H1 (cell line): ENCODE measurements around the gene KERA. TPM values are rescaled to one million over a fixed set of nuclear protein-coding genes. Genes with fewer than 3 reads are reported as not detected.

ENCODE experiments used
- CTCF ChIA-PET: fragments of 300-600 bp; sonication (Branson Sonifier 250); formaldehyde crosslinking; loops from one replicate; lab custom pipeline; 2021; ENCODE audit not compliant: partially characterized antibody; lab: Charles Lee
- POLR2A ChIA-PET: fragments of 300-600 bp; sonication (Branson Sonifier 250); formaldehyde crosslinking; loops from one replicate; lab custom pipeline; 2021; ENCODE audit warnings: inconsistent platforms; ENCODE audit not compliant: partially characterized antibody; lab: Charles Lee
- DNase-seq, 2 experiments: peaks; one replicate each; pipeline versions ENCODE4 v3.0.0 to v3.0.0-alpha.2; 2010 to 2022; ENCODE audit warnings: low spot score in 2 of 2, low read depth in 1 of 2, mixed read lengths in 1 of 2
- FAIRE-seq: peaks from 2 replicates; lab custom pipeline; 2011; peaks lifted over from hg19 to GRCh38; lab: Jason Lieb, UNC
- H2AFZ ChIP-seq: 2 replicates; pipeline ENCODE4 v1.8.1; 2012; ENCODE audit warnings: low read length, inconsistent platforms
- H2AK5ac ChIP-seq: 2 replicates; pipeline ENCODE4 v1.6.1; 2013; ENCODE audit warnings: low read depth, low read length
- H2BK120ac ChIP-seq: replicated peaks from 2 replicates; pipeline ENCODE3; 2013; ENCODE audit warnings: low read depth, low read length, inconsistent platforms
- H2BK12ac ChIP-seq: 2 replicates; pipeline ENCODE4 v1.6.1; 2013; ENCODE audit warnings: low read depth, low read length
- H2BK15ac ChIP-seq: 2 replicates; pipeline ENCODE4 v1.6.1; 2013; ENCODE audit warnings: low read length
- H2BK20ac ChIP-seq: 2 replicates; pipeline ENCODE4 v1.6.1; 2013; ENCODE audit warnings: low read length
- H2BK5ac ChIP-seq: 2 replicates; pipeline ENCODE4 v1.6.1; 2013; ENCODE audit warnings: low read depth, low read length
- H3K14ac ChIP-seq: 2 replicates; pipeline ENCODE4 v1.6.1; 2013; ENCODE audit warnings: inconsistent platforms; ENCODE audit not compliant: insufficient read length
- H3K18ac ChIP-seq: 2 replicates; pipeline ENCODE4 v1.6.1; 2013; ENCODE audit warnings: low read length; ENCODE audit errors: extremely low read depth
- H3K23ac ChIP-seq: 2 replicates; pipeline ENCODE4 v1.6.1; 2013; ENCODE audit warnings: inconsistent platforms; ENCODE audit not compliant: insufficient read length
- H3K23me2 ChIP-seq: 2 replicates; pipeline ENCODE4 v1.6.1; 2013; ENCODE audit warnings: low read depth, low read length
- H3K27ac ChIP-seq: 2 replicates; pipeline ENCODE4 v1.6.1; 2011; ENCODE audit warnings: low read depth, low read length, inconsistent platforms
- H3K27me3 ChIP-seq, 4 experiments: replicated peaks in 1 of 4; 1 replicate in 1 of 4; 2 replicates in 3 of 4; pipeline versions ENCODE4 v1.6.1 to v1.8.1; 2011 to 2013; ENCODE audit warnings: low read length in 3 of 4, mild to moderate bottlenecking in 3 of 4, inconsistent platforms in 2 of 4, mixed read lengths in 2 of 4, moderate library complexity in 1 of 4; ENCODE audit not compliant: control insufficient read depth in 3 of 4, insufficient read depth in 3 of 4; ENCODE audit errors: extremely low read depth in 1 of 4
- H3K36me3 ChIP-seq, 4 experiments: 2 replicates each; pipeline versions ENCODE4 v1.6.1 to v1.8.1; 2011 to 2013; ENCODE audit warnings: mild to moderate bottlenecking in 4 of 4, low read length in 3 of 4, moderate library complexity in 2 of 4, control low read depth in 1 of 4, inconsistent platforms in 1 of 4; ENCODE audit not compliant: insufficient read depth in 4 of 4, control insufficient read depth in 2 of 4
- H3K4ac ChIP-seq: replicated peaks from 2 replicates; pipeline ENCODE3; 2013; ENCODE audit warnings: low read length, low read depth, mixed read lengths, inconsistent platforms; ENCODE audit not compliant: insufficient read length
- H3K4me1 ChIP-seq, 4 experiments: replicated peaks in 1 of 4; 1 replicate in 1 of 4; 2 replicates in 3 of 4; pipeline versions ENCODE4 v1.6.1 to v1.8.1; 2011 to 2013; ENCODE audit warnings: low read length in 3 of 4, inconsistent platforms in 2 of 4, mixed read lengths in 1 of 4; ENCODE audit not compliant: insufficient read depth in 4 of 4, control insufficient read depth in 3 of 4
- H3K4me2 ChIP-seq, 2 experiments: 2 replicates each; pipeline versions ENCODE4 v1.6.1 to v1.8.1; 2011 to 2013; ENCODE audit warnings: low read depth in 2 of 2, low read length in 2 of 2, control low read depth in 1 of 2, inconsistent platforms in 1 of 2, mild to moderate bottlenecking in 1 of 2; ENCODE audit not compliant: insufficient read depth in 1 of 2
- H3K4me3 ChIP-seq, 4 experiments: fragments of 200-600, 300-600 bp in 1 of 4; sonication (generic), shearing (Covaris generic), sonication (Bioruptor Twin) in 1 of 4; 2 replicates each; pipeline versions ENCODE4 v1.5.1 to v1.8.1; 2011 to 2016; ENCODE audit warnings: low read length in 4 of 4, low read depth in 3 of 4, control low read depth in 2 of 4, inconsistent platforms in 2 of 4, mild to moderate bottlenecking in 2 of 4, mixed read lengths in 1 of 4, moderate library complexity in 1 of 4; ENCODE audit not compliant: insufficient read depth in 2 of 4; ENCODE audit errors: extremely low read depth in 1 of 4
- H3K56ac ChIP-seq: replicated peaks from 2 replicates; pipeline ENCODE3; 2013; ENCODE audit warnings: low read depth, mild to moderate bottlenecking, mixed read lengths, low read length, inconsistent platforms; ENCODE audit not compliant: insufficient read length
- H3K79me1 ChIP-seq: 2 replicates; pipeline ENCODE4 v1.6.1; 2013; ENCODE audit warnings: low read depth, low read length, control low read depth
- H3K79me2 ChIP-seq, 2 experiments: 2 replicates each; pipeline versions ENCODE4 v1.6.1 to v1.8.1; 2012 to 2013; ENCODE audit warnings: low read length in 2 of 2, mild to moderate bottlenecking in 2 of 2, inconsistent platforms in 1 of 2; ENCODE audit not compliant: insufficient read depth in 2 of 2, control insufficient read depth in 1 of 2
- H3K9ac ChIP-seq, 4 experiments: replicated peaks in 1 of 4; 1 replicate in 1 of 4; 2 replicates in 3 of 4; pipeline versions ENCODE4 v1.6.1 to v1.8.1; 2011 to 2013; ENCODE audit warnings: low read depth in 3 of 4, low read length in 3 of 4, control low read depth in 2 of 4, mild to moderate bottlenecking in 2 of 4, moderate library complexity in 2 of 4, inconsistent platforms in 1 of 4; ENCODE audit errors: extremely low read depth in 1 of 4
- H3K9me3 ChIP-seq, 2 experiments: 2 replicates each; pipeline versions ENCODE4 v1.6.1 to v1.8.1; 2012 to 2013; ENCODE audit warnings: mild to moderate bottlenecking in 2 of 2, moderate library complexity in 2 of 2, control low read depth in 1 of 2, inconsistent platforms in 1 of 2, low read depth in 1 of 2, low read length in 1 of 2, mixed read lengths in 1 of 2; ENCODE audit not compliant: insufficient read depth in 2 of 2
- H4K20me1 ChIP-seq, 2 experiments: replicated peaks in 1 of 2; 2 replicates each; pipeline versions ENCODE3 to v1.8.1; 2011 to 2013; ENCODE audit warnings: inconsistent platforms in 2 of 2, low read length in 2 of 2, mild to moderate bottlenecking in 1 of 2; ENCODE audit not compliant: insufficient read depth in 2 of 2, control insufficient read depth in 1 of 2
- H4K5ac ChIP-seq: 2 replicates; pipeline ENCODE4 v1.6.1; 2013; ENCODE audit warnings: low read length, low read depth, mixed read lengths, inconsistent platforms; ENCODE audit not compliant: insufficient read length
- H4K8ac ChIP-seq: 2 replicates; pipeline ENCODE4 v1.8.0; 2013; ENCODE audit warnings: mild to moderate bottlenecking, moderate library complexity, low read length, inconsistent platforms; ENCODE audit not compliant: insufficient read depth; ENCODE audit errors: extremely low read depth
- H4K91ac ChIP-seq: replicated peaks from 2 replicates; pipeline ENCODE3; 2013; ENCODE audit warnings: low read length, mixed read lengths, inconsistent platforms; ENCODE audit not compliant: insufficient read length
- ASH2L ChIP-seq: fragments of 200-600, 300-600 bp; sonication (generic); IDR thresholded peaks from one replicate; pipeline ENCODE4 v1.7.1; 2017; ENCODE audit warnings: low read length
- CREB1 ChIP-seq: IDR thresholded peaks from 2 replicates; pipeline ENCODE4 v1.6.1; 2012; ENCODE audit warnings: inconsistent platforms
- GABPA ChIP-seq: IDR thresholded peaks from 2 replicates; pipeline ENCODE4 v1.6.1; 2011; ENCODE audit warnings: mild to moderate bottlenecking, low read length, moderate library complexity, borderline replicate concordance; ENCODE audit not compliant: insufficient read depth
- HDAC2 ChIP-seq, 2 experiments: fragments of 300-600 bp in 1 of 2; sonication (generic) in 1 of 2; IDR thresholded peaks; 2 replicates each; pipeline ENCODE4 v1.6.1; 2011 to 2012; ENCODE audit warnings: low read depth in 2 of 2, low read length in 2 of 2, mild to moderate bottlenecking in 2 of 2, moderate library complexity in 2 of 2, borderline replicate concordance in 1 of 2, inconsistent platforms in 1 of 2
- HDAC6 ChIP-seq: IDR thresholded peaks from one replicate; pipeline ENCODE4 v1.7.1; 2012; ENCODE audit warnings: low read depth, mild to moderate bottlenecking, inconsistent platforms, low read length, moderate library complexity
- KDM5A ChIP-seq: fragments of 200-600 bp; IDR thresholded peaks from 2 replicates; pipeline ENCODE4 v1.7.1; 2012; ENCODE audit warnings: mild to moderate bottlenecking, low read length, inconsistent platforms, mixed read lengths
- NANOG ChIP-seq: IDR thresholded peaks from 2 replicates; pipeline ENCODE4 v1.6.1; 2011; ENCODE audit warnings: low read length, low read depth, mild to moderate bottlenecking, inconsistent platforms; ENCODE audit not compliant: insufficient read depth, poor library complexity, severe bottlenecking
- NRF1 ChIP-seq: IDR thresholded peaks from 2 replicates; pipeline ENCODE4 v1.6.1; 2011; ENCODE audit warnings: mild to moderate bottlenecking, low read depth, low read length, improper control_type of control experiment
- RNF2 ChIP-seq: fragments of 200-900, 300-1000 bp; sonication (generic); IDR thresholded peaks from 2 replicates; pipeline ENCODE4 v1.7.1; 2016; ENCODE audit warnings: borderline replicate concordance, low read depth, mild to moderate bottlenecking, antibody characterized with exemption, low read length; ENCODE audit not compliant: poor library complexity, severe bottlenecking; ENCODE audit errors: missing control alignments
- SP1 ChIP-seq: IDR thresholded peaks from 2 replicates; pipeline ENCODE4 v1.6.1; 2011; ENCODE audit warnings: low read depth, low read length
- SUZ12 ChIP-seq: fragments of 200-600 bp; sonication (generic); IDR thresholded peaks from 2 replicates; pipeline ENCODE4 v1.6.1; 2012; ENCODE audit warnings: mild to moderate bottlenecking, inconsistent platforms, low read length, moderate library complexity, mixed read lengths
- ZNF274 ChIP-seq: IDR thresholded peaks from 2 replicates; pipeline ENCODE4 v1.7.0; 2012; ENCODE audit warnings: low read length, borderline replicate concordance; ENCODE audit errors: extremely low read depth
- polyA plus RNA-seq, 7 experiments: library from polyadenylated mRNA; depleted of rRNA in 3 of 7; stranded (reverse) in 5 of 7; unstranded in 2 of 7; fragments of >200 nt in 5 of 7; fragments of 200-250 nt in 2 of 7; gene quantifications; 1 replicate in 5 of 7; 2 replicates in 1 of 7; 4 replicates in 1 of 7; pipeline versions ENCODE4 v1.2.1 to v1.2.3, GENCODE V29; 2011 to 2013; ENCODE audit warnings: missing spikeins in 2 of 7, mixed read lengths in 2 of 7
- total RNA-seq: library from RNA; stranded (reverse); fragmentation: NEBNext Ultra II Directional; extraction: Animal tissue kit (Norgen Biotek cat#: 25700); gene quantifications from 2 replicates; pipeline ENCODE4 v1.2.1, GENCODE V29; 2021
- TF ChIP-seq, protein P1 (sequence below): IDR thresholded peaks from 2 replicates; pipeline ENCODE4 v1.6.1; 2012; ENCODE audit warnings: low read length, inconsistent platforms

The KERA gene
- total and polyA plus RNA-seq, 2 of the 8 experiments (the other 6 are each of a cell fraction or from before 2014, with no cell fraction given), result not detected

DNA sequence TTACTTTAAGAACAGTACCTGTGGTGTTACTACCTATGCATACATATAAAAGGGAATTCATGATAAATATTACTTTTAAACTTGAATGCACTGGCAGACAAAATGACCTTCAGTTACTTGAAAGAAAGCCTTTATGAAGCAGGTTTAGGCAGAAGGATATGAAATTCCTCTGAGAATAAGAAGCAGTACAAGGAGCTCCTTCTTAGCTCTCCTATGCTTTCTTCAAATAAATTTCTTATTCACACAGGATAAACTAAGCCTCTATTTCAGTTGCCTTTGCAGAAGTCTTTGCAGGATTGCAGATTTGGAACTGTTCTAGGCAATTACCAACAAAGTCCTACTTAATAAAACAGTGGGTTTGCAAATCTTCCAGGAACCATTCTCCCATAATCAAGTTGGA, 54.1 kb downstream of the KERA start:
- H4K8ac ChIP-seq, result no peak overlapping the region
- no peak for FAIRE-seq

More for the DNA sequence above, 54.1 kb downstream of the KERA start:
- H2BK15ac ChIP-seq, result no peak overlapping the region
- H3K18ac ChIP-seq, result no peak overlapping the region
- H2AK5ac ChIP-seq, result no peak overlapping the region
- no peak for DNase-seq
- H3K79me2 ChIP-seq, result no peaks in the 10 kb centered on the region
- H3K23me2 ChIP-seq, result no peaks in the 10 kb centered on the region
- no peak overlapping the region for H3K23ac ChIP-seq
- TF ChIP-seq HDAC6 (no peak), NRF1 (no peak), HDAC2 (IDR thresholded peaks at IDR 0.05; ENCODE audit: borderline replicate concordance in 1 of 2, low read depth in 2 of 2, low read length in 2 of 2) (no peak), SUZ12 (no peak), ZNF274 (no peak), KDM5A (no peak), SP1 (no peak), ASH2L (no peak), CREB1 (no peak), NANOG (no peak), RNF2 (no peak), GABPA (no peak)
- TF ChIP-seq, protein P1, sequence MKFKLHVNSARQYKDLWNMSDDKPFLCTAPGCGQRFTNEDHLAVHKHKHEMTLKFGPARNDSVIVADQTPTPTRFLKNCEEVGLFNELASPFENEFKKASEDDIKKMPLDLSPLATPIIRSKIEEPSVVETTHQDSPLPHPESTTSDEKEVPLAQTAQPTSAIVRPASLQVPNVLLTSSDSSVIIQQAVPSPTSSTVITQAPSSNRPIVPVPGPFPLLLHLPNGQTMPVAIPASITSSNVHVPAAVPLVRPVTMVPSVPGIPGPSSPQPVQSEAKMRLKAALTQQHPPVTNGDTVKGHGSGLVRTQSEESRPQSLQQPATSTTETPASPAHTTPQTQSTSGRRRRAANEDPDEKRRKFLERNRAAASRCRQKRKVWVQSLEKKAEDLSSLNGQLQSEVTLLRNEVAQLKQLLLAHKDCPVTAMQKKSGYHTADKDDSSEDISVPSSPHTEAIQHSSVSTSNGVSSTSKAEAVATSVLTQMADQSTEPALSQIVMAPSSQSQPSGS, result no peak
- H4K91ac ChIP-seq, result no peak overlapping the region
- H3K56ac ChIP-seq, result no peak overlapping the region
- ChIA-PET POLR2A (no interaction called here), CTCF (no interaction called here)
- H2BK20ac ChIP-seq, result no peak overlapping the region
- H4K5ac ChIP-seq, result no peak overlapping the region
- no peak overlapping the region for H2BK120ac ChIP-seq
- no peak overlapping the region for H3K27ac ChIP-seq
- no peaks in the 10 kb centered on the region for H3K4me1 ChIP-seq
- no peak overlapping the region for H2BK5ac ChIP-seq
- no peaks in the 10 kb centered on the region for H4K20me1 ChIP-seq
- no peaks in the 10 kb centered on the region for H3K9me3 ChIP-seq
- H3K4ac ChIP-seq, result no peak overlapping the region
- no peak overlapping the region for H2BK12ac ChIP-seq
- H3K79me1 ChIP-seq, result no peaks in the 10 kb centered on the region
- H2AFZ ChIP-seq, result no peak overlapping the region
- no peak overlapping the region for H3K4me3 ChIP-seq
- no peaks in the 10 kb centered on the region for H3K36me3 ChIP-seq
- no peak overlapping the region for H3K4me2 ChIP-seq
- no peak overlapping the region for H3K14ac ChIP-seq
- no peaks in the 10 kb centered on the region for H3K27me3 ChIP-seq
- no peak overlapping the region for H3K9ac ChIP-seq
